HG02885 (cell line): ENCODE data around the gene TXNIP.

ENCODE experiments used
- ATAC-seq: cut with Tn5 transposase; IDR thresholded peaks from one replicate; pipeline ENCODE4 v1.9.1; 2021; ENCODE audit warnings: mild to moderate bottlenecking; ENCODE audit not compliant: unreplicated experiment, poor library complexity

Gene TXNIP

DNA sequence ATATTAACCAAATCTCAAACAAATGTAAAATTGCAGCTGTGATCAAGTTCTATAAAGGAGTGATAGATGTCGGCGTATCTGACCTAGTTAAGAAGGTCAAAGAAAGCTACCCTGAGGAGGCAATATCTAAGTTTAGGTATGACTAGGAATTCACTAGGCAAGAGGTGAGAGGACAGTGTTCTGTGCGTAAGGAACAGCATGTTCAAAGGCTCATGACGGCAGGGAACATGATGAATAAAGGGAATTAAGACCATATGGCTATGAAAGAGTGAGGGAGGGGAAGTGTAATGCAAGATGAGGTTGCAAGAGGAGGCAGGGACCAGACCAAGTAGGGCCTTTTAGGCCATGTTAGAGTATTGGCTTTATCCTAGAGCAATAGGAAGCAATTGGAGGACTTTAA, 47.2 kb downstream of the TXNIP start:
- no peak for ATAC-seq

DNA sequence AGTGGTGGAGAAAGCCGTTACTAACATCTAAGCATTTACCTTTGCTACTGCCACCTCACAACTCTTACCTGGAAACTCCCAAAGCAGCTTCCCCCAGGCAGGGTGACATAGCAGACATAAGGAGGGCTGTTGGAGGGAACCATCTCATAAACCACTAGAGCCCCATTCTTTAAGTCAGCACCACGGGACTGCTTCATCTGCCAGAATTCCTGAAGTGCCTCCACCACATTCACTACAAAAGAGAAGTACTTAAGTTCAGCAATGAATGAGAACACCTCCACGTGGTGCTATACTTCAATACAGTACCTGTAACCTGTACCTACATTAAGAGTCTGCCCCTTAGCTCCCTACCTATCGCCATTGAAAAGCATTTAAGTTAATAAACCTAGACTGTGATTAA, 48.8 kb downstream of the TXNIP start:
- no peak for ATAC-seq

DNA sequence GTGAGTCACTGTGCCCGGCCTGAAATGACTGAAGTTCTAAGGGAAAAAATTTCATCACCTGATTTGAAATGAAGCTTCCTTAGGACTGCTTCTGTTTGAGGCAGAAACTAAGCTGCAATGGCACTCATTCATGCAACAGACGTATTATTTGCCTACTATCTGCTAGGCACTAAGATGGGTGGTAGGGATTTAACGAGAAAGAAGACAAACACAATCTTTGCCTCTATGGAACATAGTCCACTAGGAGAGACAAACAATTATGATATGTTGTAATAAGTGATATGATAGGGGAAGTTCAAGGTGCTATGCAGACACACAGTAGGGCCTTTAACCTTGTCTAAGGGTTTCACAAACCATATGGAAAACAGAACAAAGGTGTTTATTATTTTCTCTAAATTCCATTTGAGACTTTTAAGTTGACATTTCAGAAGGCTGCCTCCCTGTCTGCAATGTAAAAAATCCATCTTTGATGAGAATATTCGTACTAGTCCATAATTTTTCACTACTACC, 49.8 kb downstream of the TXNIP start:
- ATAC-seq: no peak

DNA sequence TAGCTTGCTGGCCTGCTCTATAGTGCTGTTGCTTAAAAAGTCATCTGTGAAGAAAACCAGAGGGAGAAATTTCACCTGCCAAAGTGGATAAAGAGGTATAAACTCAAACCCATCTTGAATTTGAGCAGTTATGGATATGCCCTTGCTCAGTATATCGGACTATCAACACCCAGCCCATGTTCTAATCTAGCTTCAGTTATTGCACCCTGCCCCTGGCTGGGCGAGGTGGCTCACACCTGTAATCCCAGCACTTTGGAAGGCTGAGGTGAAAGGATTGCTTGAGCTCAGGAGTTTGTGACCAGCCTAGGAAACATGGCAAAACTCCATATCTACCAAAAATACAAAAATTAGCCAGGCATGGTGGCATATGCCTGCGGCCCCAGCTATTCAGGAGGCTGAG, 51.8 kb downstream of the TXNIP start:
- no peak for ATAC-seq

DNA sequence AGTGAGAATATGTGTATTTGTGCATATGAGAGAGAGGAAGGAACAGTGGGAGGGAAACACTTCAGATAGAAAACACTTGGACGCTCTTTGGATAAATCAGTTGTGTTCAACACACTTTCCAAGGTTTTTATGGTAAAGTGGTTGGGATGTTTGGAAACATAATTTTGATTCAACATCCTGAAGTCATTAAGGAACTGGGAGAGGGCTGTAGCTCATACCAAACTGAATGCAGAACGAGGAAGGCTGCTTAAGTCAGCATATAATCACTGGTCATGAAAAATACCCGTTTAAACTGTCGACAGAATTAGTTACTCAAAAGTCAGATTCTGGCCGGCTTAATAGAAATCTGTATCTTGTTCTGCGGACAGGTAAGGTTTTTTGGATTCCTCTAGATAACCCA, 53.5 kb downstream of the TXNIP start:
- ATAC-seq: no peak
